HepG2 (cell line): ENCODE measurements around the gene PPP2R2C. TPM values are rescaled to one million over a fixed set of nuclear protein-coding genes. Genes with fewer than 3 reads are reported as not detected.

ENCODE experiments used
- ATAC-seq: fragments of 200-7000 bp; cut with Tn5 transposase; 3 replicates; pipeline ENCODE4 v1.9.1; 2020; ENCODE audit warnings: mild to moderate bottlenecking, moderate library complexity
- BruUV-seq: library from RNA; stranded (reverse); fragments of 400-500 nt; replicated peaks from 2 replicates; lab custom pipeline; 2021; lab: Mats Ljungman, UMichigan
- CTCF ChIA-PET: fragments of 300-600 bp; formaldehyde crosslinking; extraction: SDS; loops from one replicate; lab custom pipeline; 2021; ENCODE audit warnings: low total read pairs, inconsistent platforms, low intra/inter-chr PET ratio; lab: Yijun Ruan, JAX
- POLR2A ChIA-PET: fragments of 350-600 bp; sonication (Branson Sonifier 250); formaldehyde crosslinking; loops from one replicate; lab custom pipeline; 2020; ENCODE audit warnings: antibody characterized with exemption, inconsistent platforms; lab: Yijun Ruan, JAX
- DNase-seq: peaks from one replicate; pipeline ENCODE4 v3.0.0-alpha.2; 2015; ENCODE audit warnings: low spot score
- FAIRE-seq: peaks from 3 replicates; lab custom pipeline; 2011; peaks lifted over from hg19 to GRCh38; lab: Jason Lieb, UNC
- H2AFZ ChIP-seq: one replicate; pipeline ENCODE4 v1.6.1; 2011; ENCODE audit warnings: low read length, inconsistent platforms
- H3K27ac ChIP-seq: fragments of 300-600 bp; 3 replicates; pipeline ENCODE4 v1.8.0; 2011; ENCODE audit warnings: mixed run types, mild to moderate bottlenecking, mixed read lengths, low read length, inconsistent platforms; ENCODE audit not compliant: insufficient read depth; ENCODE audit errors: extremely low read length
- H3K27me3 ChIP-seq, 2 experiments: fragments of 200-600 bp in 1 of 2; 2 replicates in 1 of 2; 3 replicates in 1 of 2; pipeline versions ENCODE4 v1.6.0 to v1.8.0; 2011; ENCODE audit warnings: low read length in 2 of 2, mild to moderate bottlenecking in 2 of 2, moderate library complexity in 2 of 2, inconsistent platforms in 1 of 2; ENCODE audit not compliant: insufficient read depth in 2 of 2, control insufficient read depth in 1 of 2
- H3K36me3 ChIP-seq, 2 experiments: fragments of 200-600 bp in 1 of 2; replicated peaks in 1 of 2; 2 replicates in 1 of 2; 3 replicates in 1 of 2; pipeline versions ENCODE4 v1.5.1 to v1.8.0; 2011; ENCODE audit warnings: low read length in 2 of 2, inconsistent platforms in 1 of 2; ENCODE audit not compliant: insufficient read depth in 2 of 2, control insufficient read depth in 1 of 2
- H3K4me1 ChIP-seq: 2 replicates; pipeline ENCODE4 v1.5.1; 2012; ENCODE audit warnings: low read length, inconsistent platforms; ENCODE audit not compliant: insufficient read depth
- H3K4me2 ChIP-seq: 2 replicates; pipeline ENCODE4 v1.6.0; 2011; ENCODE audit warnings: low read depth, low read length, inconsistent platforms
- H3K4me3 ChIP-seq, 3 experiments: fragments of 200-600 bp in 1 of 3; sonication (generic), shearing (Covaris generic) in 1 of 3; replicated peaks in 1 of 3; 2 replicates each; pipeline ENCODE4 v1.5.1; 2011 to 2016; ENCODE audit warnings: low read length in 3 of 3, inconsistent platforms in 2 of 3, low read depth in 2 of 3, mild to moderate bottlenecking in 2 of 3, control low read depth in 1 of 3, mixed read lengths in 1 of 3; ENCODE audit not compliant: insufficient read depth in 1 of 3
- H3K79me2 ChIP-seq: one replicate; pipeline ENCODE4 v1.6.1; 2011; ENCODE audit warnings: low read length, inconsistent platforms; ENCODE audit not compliant: insufficient read depth
- H3K9ac ChIP-seq: 2 replicates; pipeline ENCODE4 v1.6.0; 2011; ENCODE audit warnings: mild to moderate bottlenecking, low read depth, low read length, inconsistent platforms; ENCODE audit not compliant: insufficient read depth
- H3K9me3 ChIP-seq: 2 replicates; pipeline ENCODE4 v1.5.1; 2012; ENCODE audit warnings: mild to moderate bottlenecking, low read length
- H4K20me1 ChIP-seq: 2 replicates; pipeline ENCODE4 v1.6.0; 2011; ENCODE audit warnings: inconsistent platforms, mild to moderate bottlenecking, low read length, moderate library complexity; ENCODE audit not compliant: insufficient read depth
- ARHGAP35 ChIP-seq: sonication (generic); formaldehyde crosslinking; IDR thresholded peaks from 2 replicates; pipeline ENCODE4 v1.9.0; 2022; ENCODE audit warnings: mild to moderate bottlenecking, inconsistent platforms, moderate library complexity, missing genetic modification reagents, borderline replicate concordance
- CCAR2 ChIP-seq: fragments of 200-400 bp; formaldehyde crosslinking; optimal IDR thresholded peaks from 2 replicates; pipeline ENCODE3; 2018; ENCODE audit warnings: low read depth, mild to moderate bottlenecking, low read length, moderate library complexity
- REXO4 ChIP-seq: sonication (generic); formaldehyde crosslinking; IDR thresholded peaks from 2 replicates; pipeline ENCODE4 v1.8.0; 2022; ENCODE audit warnings: missing genetic modification reagents, mild to moderate bottlenecking, borderline replicate concordance
- RFX1 ChIP-seq: fragments of 450-650 bp; IDR thresholded peaks from 2 replicates; pipeline ENCODE4 v1.6.1; 2017
- RNF2 ChIP-seq: fragments of 450-650 bp; conservative IDR thresholded peaks from 2 replicates; pipeline ENCODE4 v1.6.1; 2016; ENCODE audit warnings: low read depth
- SIN3A ChIP-seq: IDR thresholded peaks from 2 replicates; pipeline ENCODE4 v1.6.1; 2011; ENCODE audit warnings: low read depth, mild to moderate bottlenecking, control low read depth, low read length, borderline replicate concordance
- TBX2 ChIP-seq: sonication (generic); formaldehyde crosslinking; IDR thresholded peaks from 2 replicates; pipeline ENCODE4 v1.5.0; 2020; ENCODE audit warnings: missing genetic modification reagents, mild to moderate bottlenecking, borderline replicate concordance
- ZBTB25 ChIP-seq: IDR thresholded peaks from 2 replicates; pipeline ENCODE4 v1.6.1; 2018; ENCODE audit warnings: missing genetic modification reagents
- ZFP82 ChIP-seq: sonication (generic); formaldehyde crosslinking; IDR thresholded peaks from 2 replicates; pipeline ENCODE4 v1.5.1; 2020; ENCODE audit warnings: mild to moderate bottlenecking, missing genetic modification reagents, borderline replicate concordance
- ZNF512B ChIP-seq: sonication (generic); formaldehyde crosslinking; IDR thresholded peaks from 2 replicates; pipeline ENCODE4 v1.5.1; 2020; ENCODE audit warnings: missing genetic modification reagents, mild to moderate bottlenecking, borderline replicate concordance
- ZNF543 ChIP-seq: sonication (generic); formaldehyde crosslinking; IDR thresholded peaks from 2 replicates; pipeline ENCODE4 v1.4.0; 2020; ENCODE audit warnings: mild to moderate bottlenecking, missing genetic modification reagents
- ZNF557 ChIP-seq: sonication (generic); formaldehyde crosslinking; IDR thresholded peaks from 2 replicates; pipeline ENCODE4 v1.4.0; 2020; ENCODE audit warnings: missing genetic modification reagents
- ZNF775 ChIP-seq: sonication (generic); formaldehyde crosslinking; IDR thresholded peaks from 2 replicates; pipeline ENCODE4 v1.4.0; 2020; ENCODE audit warnings: missing genetic modification reagents, mild to moderate bottlenecking, moderate library complexity, borderline replicate concordance
- WGBS: methylation state at CpG from one replicate; pipeline ENCODE4 v1.1.6; 2017; ENCODE audit warnings: low lambda C conversion rate; 5-methylcytosine and 5-hydroxymethylcytosine counted together
- in situ Hi-C: cut with HindIII; loops from 2 replicates; pipeline ENCODE4 v1.10.0; 2017; ENCODE audit warnings: low pct_unique_long_range_greater_than_20kb; ENCODE audit not compliant: extremely low pct_ligation_motif_present
- intact Hi-C: fragments of 100-400 bp; cut with micrococcal nuclease; formaldehyde crosslinking; loops from one replicate; pipeline ENCODE4 v1.10.0; 2022; ENCODE audit not compliant: unreplicated experiment
- polyA plus RNA-seq, 8 experiments: library from polyadenylated mRNA; depleted of rRNA in 3 of 8; stranded (reverse) in 7 of 8; unstranded in 1 of 8; fragments of >200 nt; fragmentation: Illumina TruSeq in 4 of 8; extraction: Trizol in 4 of 8; gene quantifications; 2 replicates each; pipeline versions ENCODE4 v1.2.1 to v1.2.3, GENCODE V29; 2011 to 2016; ENCODE audit warnings: low read depth in 4 of 8, missing spikeins in 1 of 8, mixed read lengths in 1 of 8; ENCODE audit not compliant: insufficient read depth in 1 of 8
- total RNA-seq, 5 experiments: library from RNA; depleted of rRNA; stranded (reverse); fragments of >200 nt; fragmentation: Illumina TruSeq; extraction: Trizol; gene quantifications; 2 replicates each; pipeline ENCODE4 v1.2.3, GENCODE V29; 2016; ENCODE audit warnings: low read depth in 1 of 5

The PPP2R2C gene
- total and polyA plus RNA-seq, 2 of the 13 experiments (the other 11 are each of a cell fraction or from before 2014, with no cell fraction given) = 0.60 to 8.6 TPM

- Histone ChIP-seq H2AFZ (no peak overlapping the region), H3K27me3 (peaks cover 2 to 27% of the 10 kb centered on the region in 2 experiments; a peak in 4 of 5 replicates), H3K27ac (no peak overlapping the region), H3K9me3 (no peaks in the 10 kb centered on the region), H3K4me1 (no peaks in the 10 kb centered on the region), H3K79me2 (no peaks in the 10 kb centered on the region), H3K4me3 (no peak overlapping the region), H3K9ac (no peak overlapping the region), H4K20me1 (0 out of 2 replicates have a peak, but pooled peaks cover 3% of the 10 kb centered on the region), H3K4me2 (no peak overlapping the region), H3K36me3 (no peaks in the 10 kb centered on the region)
- ChIA-PET POLR2A (no interaction called here), CTCF (no interaction called here)
- FAIRE-seq (no peak), ATAC-seq (no peak), DNase-seq (no peak)
- intact Hi-C loops (no loop called here), in situ Hi-C loops (no loop called here)
- BruUV-seq = no TSS peak
- TF ChIP-seq ZNF543 (CRISPR knock-in tag) (no peak), RFX1 (peak; percentile 37; the same call in 1 of the 2 replicates), ARHGAP35 (CRISPR knock-in tag) (no peak)
- 17% methylated on average over 19 of the region's 22 CpGs for WGBS
Measured at GRCh38 chr4:6493658-6494304, 21.4 kb upstream of the PPP2R2C start.

GRCh38 chr4:6492861-6493657 lies 20.6 kb upstream of the PPP2R2C start:
- Histone ChIP-seq H3K27me3 (peaks cover 2 to 23% of the 10 kb centered on the region in 2 experiments; a peak in 4 of 5 replicates), H3K9me3 (no peaks in the 10 kb centered on the region), H3K79me2 (no peaks in the 10 kb centered on the region), H3K4me2 (no peak overlapping the region), H3K4me1 (no peaks in the 10 kb centered on the region), H3K27ac (no peak overlapping the region), H2AFZ (no peak overlapping the region), H3K9ac (no peak overlapping the region), H3K36me3 (no peaks in the 10 kb centered on the region), H4K20me1 (0 out of 2 replicates have a peak, but pooled peaks cover 3% of the 10 kb centered on the region), H3K4me3 (no peak overlapping the region)
- 48% methylated on average over 10 of the region's 13 CpGs for WGBS
- intact Hi-C loops = no loop called here
- CTCF ChIA-PET = no interaction called here
- in situ Hi-C loops = no loop called here
- no peak for FAIRE-seq
- POLR2A ChIA-PET = no interaction called here
- no peak for DNase-seq
- no TSS peak for BruUV-seq
- no peak for ATAC-seq
- TF ChIP-seq REXO4 (CRISPR knock-in tag) = no peak
- no peak for TF ChIP-seq ZNF557 (CRISPR knock-in tag)
- no peak for TF ChIP-seq ZBTB25 (CRISPR knock-in tag)
- TF ChIP-seq ZNF775 = no peak
- TF ChIP-seq CCAR2 = no peak
- TF ChIP-seq ZFP82 = no peak
- no peak for TF ChIP-seq SIN3A
- TF ChIP-seq TBX2 (CRISPR knock-in tag) = no peak
- TF ChIP-seq RNF2 = no peak
- TF ChIP-seq ZNF512B (CRISPR knock-in tag) = no peak
